ENCODE measurements around the gene GAS5.

Gene GAS5

GRCh38 chr1:173867753-173868265 is at the start of gene GAS5:
GAS5 (minus strand) TSS chr1:173867989.
- ATAC-seq (ENCODE audit: low read depth) (peak; percentile 72), DNase-seq (ENCODE audit: low spot score in 2 of 2) (peak; percentile 89 to 96)
- Mint-ChIP-seq H3K9me3 (no peaks in the 10 kb centered on the region), H3K27ac (peak within 1 kb of the TSS; percentile 92), H3K36me3 (peaks cover 40% of the 10 kb centered on the region), H3K4me1 (peaks cover 49% of the 10 kb centered on the region), H3K27me3 (no peaks in the 10 kb centered on the region), H3K4me3 (peak within 1 kb of the TSS; percentile 93)

DNA sequence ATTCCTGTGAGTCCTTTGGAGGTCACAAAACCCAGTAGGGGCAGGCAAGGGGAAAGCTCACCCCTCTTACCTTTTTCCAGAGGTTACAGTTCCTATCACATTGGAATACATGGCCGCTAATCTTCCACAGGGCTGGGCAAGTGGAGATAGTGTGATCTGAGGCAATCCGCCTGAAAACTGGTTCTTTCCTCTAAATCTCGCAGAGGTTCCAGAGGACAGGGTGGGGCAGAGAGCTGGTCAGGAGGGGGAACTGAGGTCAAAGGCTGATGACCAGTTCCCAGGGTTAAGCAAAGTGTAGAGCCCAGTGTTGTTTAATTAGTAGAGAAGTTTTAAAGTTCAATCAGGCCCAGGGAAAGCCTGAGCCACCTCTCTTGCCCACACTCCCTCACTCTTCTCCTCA is 49.4 kb upstream of the GAS5 start, which contains the start of gene SERPINC1:
Gene SERPINC1, minus strand, starts transcription at position 179 of the 400 bp plus-strand sequence. Its CDS starts 68 bp downstream, at position 111.
- H3K4me1 Mint-ChIP-seq, result no peaks in the 10 kb centered on the region
- no peak for ATAC-seq (ENCODE audit: low read depth)
- no peak for DNase-seq (ENCODE audit: low spot score in 2 of 2)
- no peaks in the 10 kb centered on the region for H3K36me3 Mint-ChIP-seq
- no peaks in the 10 kb centered on the region for H3K27me3 Mint-ChIP-seq
- H3K27ac Mint-ChIP-seq, result no peak within 1 kb of the TSS
- no peak within 1 kb of the TSS for H3K4me3 Mint-ChIP-seq
- no peaks in the 10 kb centered on the region for H3K9me3 Mint-ChIP-seq

- Mint-ChIP-seq H3K27ac (no peak overlapping the region), H3K4me1 (no peaks in the 10 kb centered on the region), H3K9me3 (no peaks in the 10 kb centered on the region), H3K4me3 (no peak overlapping the region), H3K36me3 (no peaks in the 10 kb centered on the region), H3K27me3 (no peaks in the 10 kb centered on the region)
- ATAC-seq (ENCODE audit: low read depth), result no peak
- DNase-seq (ENCODE audit: low spot score in 2 of 2), result no peak
Observed at GRCh38 chr1:173916667-173917066, 48.9 kb upstream of the GAS5 start.

GRCh38 chr1:173915596-173915995 is 47.8 kb upstream of the GAS5 start:
- Mint-ChIP-seq H3K36me3 (no peaks in the 10 kb centered on the region), H3K4me1 (no peaks in the 10 kb centered on the region), H3K4me3 (no peak overlapping the region), H3K27ac (no peak overlapping the region), H3K9me3 (no peaks in the 10 kb centered on the region), H3K27me3 (no peaks in the 10 kb centered on the region)
- no peak for DNase-seq (ENCODE audit: low spot score in 2 of 2)
- ATAC-seq (ENCODE audit: low read depth), result no peak

GRCh38 chr1:173914366-173914871 is 46.6 kb upstream of the GAS5 start:
- Mint-ChIP-seq H3K36me3 (peaks cover 2% of the 10 kb centered on the region), H3K4me1 (no peaks in the 10 kb centered on the region), H3K9me3 (no peaks in the 10 kb centered on the region), H3K4me3 (no peak overlapping the region), H3K27ac (no peak overlapping the region), H3K27me3 (no peaks in the 10 kb centered on the region)
- ATAC-seq (ENCODE audit: low read depth), result peak; percentile 47
- peak in 1 of 2 donors; percentile 3 for DNase-seq (ENCODE audit: low spot score in 2 of 2)

GRCh38 chr1:173913111-173913510 is 45.3 kb upstream of the GAS5 start:
- Mint-ChIP-seq H3K27me3 (no peaks in the 10 kb centered on the region), H3K9me3 (no peaks in the 10 kb centered on the region), H3K36me3 (peaks cover 6% of the 10 kb centered on the region), H3K27ac (no peak overlapping the region), H3K4me3 (no peak overlapping the region), H3K4me1 (no peaks in the 10 kb centered on the region)
- ATAC-seq (ENCODE audit: low read depth), result no peak
- no peak for DNase-seq (ENCODE audit: low spot score in 2 of 2)

DNA sequence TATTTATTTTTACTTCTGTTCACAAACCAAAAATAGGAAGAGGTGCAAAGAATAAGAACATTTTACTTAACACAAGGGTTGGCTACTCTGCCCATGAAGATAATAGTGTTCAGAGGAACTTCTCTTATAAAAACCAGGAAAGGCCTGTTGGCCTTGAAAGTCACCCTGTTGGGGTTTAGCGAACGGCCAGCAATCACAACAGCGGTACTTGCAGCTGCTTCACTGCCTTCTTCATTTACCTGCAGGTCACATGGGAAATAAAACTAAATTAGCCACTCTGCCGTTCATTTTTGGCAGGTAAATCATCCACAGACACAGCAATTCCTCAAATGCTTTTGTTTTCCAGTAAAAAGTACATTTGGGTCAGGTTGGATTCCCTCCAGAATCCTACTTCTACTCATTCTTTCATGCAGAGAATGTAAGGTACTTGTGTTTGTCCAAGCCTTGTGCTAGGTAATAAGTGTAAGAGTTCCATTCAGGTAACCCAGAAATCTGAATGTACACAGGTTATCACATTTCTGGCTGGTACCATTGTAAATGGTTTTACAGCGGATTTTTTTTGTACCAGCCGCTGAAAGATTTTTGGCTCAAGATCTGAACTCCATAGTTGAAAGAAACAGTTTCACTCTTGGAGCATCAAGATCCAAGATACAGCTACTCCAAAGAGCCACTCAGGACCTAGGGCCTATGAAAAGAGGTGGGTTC is 36.2 kb upstream of the GAS5 start:
- no peak for DNase-seq (ENCODE audit: low spot score in 2 of 2)
- H3K36me3 Mint-ChIP-seq, result peaks cover 13% of the 10 kb centered on the region
- no peak overlapping the region for H3K4me3 Mint-ChIP-seq
- no peak overlapping the region for H3K27ac Mint-ChIP-seq
- no peaks in the 10 kb centered on the region for H3K27me3 Mint-ChIP-seq
- no peaks in the 10 kb centered on the region for H3K9me3 Mint-ChIP-seq
- no peaks in the 10 kb centered on the region for H3K4me1 Mint-ChIP-seq
- no peak for ATAC-seq (ENCODE audit: low read depth)

GRCh38 chr1:173900992-173901391 is 33.2 kb upstream of the GAS5 start:
- no peaks in the 10 kb centered on the region for H3K27me3 Mint-ChIP-seq
- H3K4me1 Mint-ChIP-seq, result peaks cover 4% of the 10 kb centered on the region
- no peaks in the 10 kb centered on the region for H3K9me3 Mint-ChIP-seq
- peaks cover 13% of the 10 kb centered on the region for H3K36me3 Mint-ChIP-seq
- no peak for DNase-seq (ENCODE audit: low spot score in 2 of 2)
- ATAC-seq (ENCODE audit: low read depth), result no peak
- no peak overlapping the region for H3K27ac Mint-ChIP-seq
- H3K4me3 Mint-ChIP-seq, result no peak overlapping the region

- H3K27ac Mint-ChIP-seq, result no peak overlapping the region
- no peak for DNase-seq (ENCODE audit: low spot score in 2 of 2)
- no peaks in the 10 kb centered on the region for H3K9me3 Mint-ChIP-seq
- H3K27me3 Mint-ChIP-seq, result no peaks in the 10 kb centered on the region
- peaks cover 13% of the 10 kb centered on the region for H3K36me3 Mint-ChIP-seq
- no peak overlapping the region for H3K4me3 Mint-ChIP-seq
- no peak for ATAC-seq (ENCODE audit: low read depth)
- peaks cover 6% of the 10 kb centered on the region for H3K4me1 Mint-ChIP-seq
Observed at GRCh38 chr1:173900427-173900826, 32.6 kb upstream of the GAS5 start.

DNA sequence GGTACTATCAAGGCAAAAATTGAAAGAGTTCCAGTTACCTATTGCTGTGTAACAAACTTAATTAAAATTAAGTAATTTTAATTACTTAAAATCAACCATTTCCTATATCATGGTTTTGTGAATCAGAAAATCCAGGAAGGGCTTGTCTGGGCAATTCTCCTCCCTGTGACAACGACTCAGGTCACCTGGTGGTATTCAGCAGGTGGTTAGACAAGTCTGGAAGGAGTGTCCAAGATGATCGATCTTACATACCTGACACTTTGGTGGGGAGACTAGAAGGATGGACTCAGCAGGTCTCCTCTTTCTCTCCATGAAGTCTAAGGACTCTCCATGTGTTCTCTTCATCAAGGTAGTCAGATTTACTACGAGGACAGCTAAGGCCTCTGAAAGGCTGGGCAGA is 26.4 kb upstream of the GAS5 start:
- DNase-seq (ENCODE audit: low spot score in 2 of 2) (no peak), ATAC-seq (ENCODE audit: low read depth) (no peak)
- H3K27me3 Mint-ChIP-seq, result no peaks in the 10 kb centered on the region
- H3K4me1 Mint-ChIP-seq, result peaks cover 13% of the 10 kb centered on the region
- H3K36me3 Mint-ChIP-seq, result peaks cover 18% of the 10 kb centered on the region
- H3K4me3 Mint-ChIP-seq, result no peak overlapping the region
- no peak overlapping the region for H3K27ac Mint-ChIP-seq
- no peaks in the 10 kb centered on the region for H3K9me3 Mint-ChIP-seq

GRCh38 chr1:173893611-173894010 is 25.8 kb upstream of the GAS5 start:
- DNase-seq (ENCODE audit: low spot score in 2 of 2) (no peak), ATAC-seq (ENCODE audit: low read depth) (no peak)
- peaks cover 19% of the 10 kb centered on the region for H3K36me3 Mint-ChIP-seq
- no peaks in the 10 kb centered on the region for H3K9me3 Mint-ChIP-seq
- H3K4me3 Mint-ChIP-seq, result no peak overlapping the region
- no peak overlapping the region for H3K27ac Mint-ChIP-seq
- H3K4me1 Mint-ChIP-seq, result peaks cover 13% of the 10 kb centered on the region
- H3K27me3 Mint-ChIP-seq, result no peaks in the 10 kb centered on the region

DNA sequence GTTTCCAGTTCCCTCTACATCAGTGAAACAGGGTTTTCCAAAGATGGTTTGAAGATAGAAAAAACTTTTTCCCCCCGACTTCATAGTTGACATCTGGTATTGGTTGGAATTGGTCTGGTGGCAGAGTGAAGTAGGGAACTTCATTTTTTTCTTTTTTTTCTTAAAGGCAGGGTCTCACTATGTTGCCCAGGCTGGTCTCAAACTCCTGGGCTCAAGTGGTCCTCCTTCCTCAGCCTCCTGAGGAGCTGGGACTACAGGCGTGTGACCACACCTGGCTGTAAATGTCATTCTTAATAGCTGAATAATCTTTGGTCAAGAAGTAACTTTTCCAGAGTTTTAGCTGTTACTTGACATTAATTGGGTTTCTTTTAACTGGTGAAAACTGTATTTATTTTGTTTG is 22.1 kb upstream of the GAS5 start:
- Mint-ChIP-seq H3K4me1 (peaks cover 8% of the 10 kb centered on the region), H3K4me3 (no peak overlapping the region), H3K9me3 (no peaks in the 10 kb centered on the region), H3K36me3 (peaks cover 36% of the 10 kb centered on the region), H3K27me3 (no peaks in the 10 kb centered on the region), H3K27ac (no peak overlapping the region)
- ATAC-seq (ENCODE audit: low read depth), result no peak
- no peak for DNase-seq (ENCODE audit: low spot score in 2 of 2)

GRCh38 chr1:173888749-173889148 is 21.0 kb upstream of the GAS5 start:
- H3K36me3 Mint-ChIP-seq, result peaks cover 30% of the 10 kb centered on the region

GRCh38 chr1:173887627-173888026 is 19.8 kb upstream of the GAS5 start:
- H3K4me1 Mint-ChIP-seq, result peaks cover 5% of the 10 kb centered on the region
- H3K27ac Mint-ChIP-seq, result no peak overlapping the region
- ATAC-seq (ENCODE audit: low read depth) (no peak), DNase-seq (ENCODE audit: low spot score in 2 of 2) (no peak)
- H3K4me3 Mint-ChIP-seq, result no peak overlapping the region
- H3K36me3 Mint-ChIP-seq, result peaks cover 29% of the 10 kb centered on the region
- H3K27me3 Mint-ChIP-seq, result no peaks in the 10 kb centered on the region
- no peaks in the 10 kb centered on the region for H3K9me3 Mint-ChIP-seq

More at GRCh38 chr1:173888749-173889148, 21.0 kb upstream of the GAS5 start:
- Mint-ChIP-seq H3K4me1 (peaks cover 5% of the 10 kb centered on the region), H3K4me3 (no peak overlapping the region), H3K27me3 (no peaks in the 10 kb centered on the region), H3K27ac (no peak overlapping the region), H3K9me3 (no peaks in the 10 kb centered on the region)
- ATAC-seq (ENCODE audit: low read depth), result no peak
- DNase-seq (ENCODE audit: low spot score in 2 of 2), result no peak

All from memory B cell (primary cell).